Endodermal cell (in vitro differentiated cells): ENCODE data around the gene TRPV6. TPM values are rescaled to one million over a fixed set of nuclear protein-coding genes. Genes with fewer than 3 reads are reported as not detected.

ENCODE experiments used
- DNase-seq: peaks from one replicate; pipeline ENCODE4 v3.0.0-alpha.2; 2017
- H3K27ac ChIP-seq: 2 replicates; pipeline ENCODE4 v1.5.1; 2013; ENCODE audit warnings: mild to moderate bottlenecking, low read depth, low read length, moderate library complexity
- H3K27me3 ChIP-seq: 2 replicates; pipeline ENCODE4 v1.6.1; 2013; ENCODE audit warnings: mild to moderate bottlenecking, low read length, moderate library complexity; ENCODE audit not compliant: insufficient read depth, control insufficient read depth, poor library complexity, severe bottlenecking
- H3K36me3 ChIP-seq: 2 replicates; pipeline ENCODE4 v1.7.0; 2013; ENCODE audit warnings: mild to moderate bottlenecking, low read length, moderate library complexity; ENCODE audit not compliant: control insufficient read depth, insufficient read depth
- H3K4me1 ChIP-seq: one replicate; pipeline ENCODE4 v1.7.0; 2013; ENCODE audit warnings: low read length; ENCODE audit not compliant: control insufficient read depth, insufficient read depth
- H3K4me3 ChIP-seq: 2 replicates; pipeline ENCODE4 v1.5.1; 2013; ENCODE audit warnings: mild to moderate bottlenecking, low read length, moderate library complexity
- H3K9ac ChIP-seq: 2 replicates; pipeline ENCODE4 v1.6.1; 2013; ENCODE audit warnings: mild to moderate bottlenecking, low read length, moderate library complexity; ENCODE audit not compliant: poor library complexity, severe bottlenecking; ENCODE audit errors: extremely low read depth
- H3K9me3 ChIP-seq: 2 replicates; pipeline ENCODE4 v1.6.1; 2013; ENCODE audit warnings: mild to moderate bottlenecking, low read length, moderate library complexity; ENCODE audit not compliant: control insufficient read depth
- H3K27ac Mint-ChIP-seq: 2 replicates; pipeline ENCODE4 v1.8.0; 2020; ENCODE audit warnings: mixed read lengths
- H3K27me3 Mint-ChIP-seq: 2 replicates; pipeline ENCODE4 v1.8.0; 2021; ENCODE audit warnings: mild to moderate bottlenecking, mixed read lengths; ENCODE audit not compliant: insufficient read depth
- H3K36me3 Mint-ChIP-seq: 2 replicates; pipeline ENCODE4 v1.8.0; 2020; ENCODE audit warnings: low read depth, mixed read lengths
- H3K4me1 Mint-ChIP-seq: 2 replicates; pipeline ENCODE4 v1.8.0; 2020; ENCODE audit warnings: mixed read lengths
- H3K4me3 Mint-ChIP-seq: 2 replicates; pipeline ENCODE4 v1.8.0; 2020; ENCODE audit warnings: mild to moderate bottlenecking, moderate library complexity, mixed read lengths
- H3K9me3 Mint-ChIP-seq: 2 replicates; pipeline ENCODE4 v1.8.0; 2020; ENCODE audit warnings: mild to moderate bottlenecking, mixed read lengths
- CTCF ChIP-seq: fragments of 200-600 bp; sonication (generic); conservative IDR thresholded peaks from 2 replicates; pipeline ENCODE4 v1.5.0; 2021; ENCODE audit warnings: antibody characterized with exemption, mild to moderate bottlenecking
- WGBS, 2 experiments: methylation state at CpG; one replicate each; pipeline versions ENCODE4 v1.1.5 to v1.1.7; 2013; ENCODE audit warnings: missing lambda C conversion rate in 2 of 2, mixed read lengths in 1 of 2; ENCODE audit not compliant: insufficient coverage in 1 of 2, insufficient read length in 1 of 2; 5-methylcytosine and 5-hydroxymethylcytosine counted together
- total RNA-seq, 2 donors: library from RNA; stranded (reverse); fragmentation: NEBNext Ultra II Directional in 1 of 2; extraction: Animal tissue kit (Norgen Biotek cat#: 25700) in 1 of 2; gene quantifications; 2 replicates in 1 of 2; 3 replicates in 1 of 2; pipeline ENCODE4 v1.2.1, GENCODE V29; 2021

The TRPV6 gene
- total RNA-seq, 2 donors from 2014 or later: 2.7 to 4.1 TPM

GRCh38 chr7:142863891-142864685 is 21.5 kb downstream of the TRPV6 start:
- Histone ChIP-seq H3K9ac (no peak overlapping the region), H3K27me3 (no peaks in the 10 kb centered on the region), H3K27ac (no peak overlapping the region), H3K4me1 (no peaks in the 10 kb centered on the region), H3K36me3 (peaks cover 23% of the 10 kb centered on the region), H3K9me3 (no peaks in the 10 kb centered on the region), H3K4me3 (no peak overlapping the region)
- peaks cover under 1% of the 10 kb centered on the region for H3K27me3 Mint-ChIP-seq
- H3K4me3 Mint-ChIP-seq: no peak overlapping the region
- DNase-seq: peak; percentile 34
- WGBS, 2 experiments: 90 to 96% methylated on average over 20 to 37 of the region's 37 CpGs
- peaks cover 28% of the 10 kb centered on the region for H3K36me3 Mint-ChIP-seq
- H3K27ac Mint-ChIP-seq: no peak overlapping the region
- peaks cover 23% of the 10 kb centered on the region for H3K4me1 Mint-ChIP-seq
- no peak for TF ChIP-seq CTCF
- H3K9me3 Mint-ChIP-seq: no peaks in the 10 kb centered on the region

GRCh38 chr7:142862786-142863400 is 22.7 kb downstream of the TRPV6 start:
- Mint-ChIP-seq H3K4me1 (peaks cover 23% of the 10 kb centered on the region), H3K36me3 (peaks cover 20% of the 10 kb centered on the region), H3K9me3 (no peaks in the 10 kb centered on the region), H3K27me3 (peaks cover 2% of the 10 kb centered on the region), H3K27ac (no peak overlapping the region), H3K4me3 (no peak overlapping the region)
- Histone ChIP-seq H3K9ac (no peak overlapping the region), H3K4me1 (no peaks in the 10 kb centered on the region), H3K9me3 (no peaks in the 10 kb centered on the region), H3K27ac (no peak overlapping the region), H3K4me3 (no peak overlapping the region), H3K27me3 (no peaks in the 10 kb centered on the region), H3K36me3 (peaks cover 21% of the 10 kb centered on the region)
- TF ChIP-seq CTCF: no peak
- DNase-seq: peak; percentile 27
- 88 to 100% methylated on average over 1 to 7 of the region's 7 CpGs for WGBS, 2 experiments

GRCh38 chr7:142862351-142862750 is 23.2 kb downstream of the TRPV6 start:
- Mint-ChIP-seq H3K4me3 (no peak overlapping the region), H3K27ac (no peak overlapping the region), H3K4me1 (peaks cover 23% of the 10 kb centered on the region), H3K36me3 (peaks cover 20% of the 10 kb centered on the region), H3K9me3 (no peaks in the 10 kb centered on the region), H3K27me3 (peaks cover 2% of the 10 kb centered on the region)
- no peak for TF ChIP-seq CTCF
- no peaks in the 10 kb centered on the region for H3K27me3 ChIP-seq
- no peak overlapping the region for H3K9ac ChIP-seq
- peak; percentile 32 for DNase-seq
- H3K27ac ChIP-seq: no peak overlapping the region
- no peaks in the 10 kb centered on the region for H3K9me3 ChIP-seq
- 71 to 94% methylated on average over 1 to 4 of the region's 4 CpGs for WGBS, 2 experiments
- H3K36me3 ChIP-seq: peaks cover 21% of the 10 kb centered on the region
- H3K4me3 ChIP-seq: no peak overlapping the region
- no peaks in the 10 kb centered on the region for H3K4me1 ChIP-seq
